Measurements from ENCODE around the gene DIAPH1.

DNA sequence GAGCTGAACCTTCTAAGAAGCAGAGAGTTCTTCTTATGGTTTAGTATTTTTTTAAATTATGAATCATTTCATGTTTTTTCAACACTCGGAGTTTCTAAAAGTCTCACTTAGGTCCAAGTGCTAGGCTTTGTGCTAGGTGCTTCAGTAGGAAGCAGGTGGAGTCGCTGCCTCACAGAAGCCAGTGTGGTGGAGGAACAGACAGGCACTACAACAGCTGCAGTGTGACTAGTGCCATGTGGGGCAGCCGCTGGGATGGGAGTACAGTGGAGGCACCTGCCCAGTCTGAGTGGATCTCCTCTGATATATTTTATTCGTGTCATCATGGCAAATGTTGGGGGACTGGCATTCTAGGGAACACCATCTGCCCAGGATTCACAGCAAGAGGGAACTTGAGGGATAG is 114.6 kb downstream of the DIAPH1 start:
- TF ChIP-seq POLR2A (IDR thresholded peaks at IDR 0.05; ENCODE audit: low read length), result no peak
- no peak for TF ChIP-seq GATA1 (IDR thresholded peaks at IDR 0.05; ENCODE audit: low read depth, low read length)

Measured in erythroblast (primary cell).